Liver (tissue), 9 donors: ENCODE results near the gene CASP14. TPM values are rescaled to one million over a fixed set of nuclear protein-coding genes. Genes with fewer than 3 reads are reported as not detected.

ENCODE experiments used
- DNase-seq: peaks from one replicate; pipeline ENCODE4 v3.0.0-alpha.2; 2017; ENCODE audit warnings: low spot score
- H3K27ac ChIP-seq, 2 donors: one replicate each; pipeline ENCODE4 v1.7.0; 2013; ENCODE audit warnings: inconsistent platforms in 2 of 2, low read length in 2 of 2, control low read depth in 1 of 2, low read depth in 1 of 2, mild to moderate bottlenecking in 1 of 2
- H3K27me3 ChIP-seq, 4 donors: one replicate each; pipeline versions ENCODE4 v1.6.1 to v1.7.0; 2013; ENCODE audit warnings: low read length in 3 of 4, inconsistent platforms in 1 of 4, mild to moderate bottlenecking in 1 of 4, moderate library complexity in 1 of 4; ENCODE audit not compliant: control insufficient read depth in 4 of 4, insufficient read depth in 4 of 4
- H3K36me3 ChIP-seq, 4 donors: one replicate each; pipeline versions ENCODE4 v1.6.1 to v1.7.0; 2013; ENCODE audit warnings: low read length in 3 of 4, mild to moderate bottlenecking in 3 of 4, low read depth in 1 of 4, moderate library complexity in 1 of 4; ENCODE audit not compliant: control insufficient read depth in 4 of 4, insufficient read depth in 3 of 4
- H3K4me1 ChIP-seq, 4 donors: one replicate each; pipeline versions ENCODE4 v1.6.1 to v1.7.0; 2013; ENCODE audit warnings: low read length in 3 of 4, mild to moderate bottlenecking in 3 of 4, moderate library complexity in 1 of 4; ENCODE audit not compliant: control insufficient read depth in 4 of 4, insufficient read depth in 4 of 4
- H3K4me3 ChIP-seq, 3 donors: one replicate each; pipeline versions ENCODE4 v1.6.1 to v1.7.0; 2013; ENCODE audit warnings: low read length in 3 of 3, control low read depth in 1 of 3, low read depth in 1 of 3, mild to moderate bottlenecking in 1 of 3
- H3K9ac ChIP-seq, 2 donors: one replicate each; pipeline ENCODE4 v1.7.0; 2013; ENCODE audit warnings: low read length in 2 of 2, mild to moderate bottlenecking in 2 of 2, moderate library complexity in 2 of 2, control low read depth in 1 of 2, low read depth in 1 of 2
- H3K9me3 ChIP-seq, 4 donors: one replicate each; pipeline versions ENCODE4 v1.6.1 to v1.7.0; 2013; ENCODE audit warnings: low read length in 3 of 4; ENCODE audit not compliant: control insufficient read depth in 4 of 4
- EGR1 ChIP-seq, 2 donors: IDR thresholded peaks; 2 replicates each; pipeline ENCODE4 v1.6.1; 2016 to 2018; ENCODE audit warnings: antibody characterized with exemption in 2 of 2, low read depth in 2 of 2
- FOXA1 ChIP-seq: IDR thresholded peaks from 2 replicates; pipeline ENCODE4 v1.6.1; 2016; ENCODE audit warnings: antibody characterized with exemption
- FOXA2 ChIP-seq: IDR thresholded peaks from 2 replicates; pipeline ENCODE4 v1.6.1; 2016; ENCODE audit warnings: antibody characterized with exemption
- GABPA ChIP-seq, 2 donors: IDR thresholded peaks in 1 of 2; conservative IDR thresholded peaks in 1 of 2; 2 replicates each; pipeline ENCODE4 v1.6.1; 2016; ENCODE audit warnings: antibody characterized with exemption in 2 of 2, mild to moderate bottlenecking in 1 of 2, moderate library complexity in 1 of 2
- HNF4A ChIP-seq, 2 donors: conservative IDR thresholded peaks; 2 replicates each; pipeline ENCODE4 v1.6.1; 2016; ENCODE audit warnings: antibody characterized with exemption in 2 of 2, mild to moderate bottlenecking in 2 of 2
- HNF4G ChIP-seq: IDR thresholded peaks from 2 replicates; pipeline ENCODE4 v1.6.1; 2016; ENCODE audit warnings: antibody characterized with exemption
- JUND ChIP-seq, 2 donors: IDR thresholded peaks; 2 replicates each; pipeline ENCODE4 v1.6.1; 2016; ENCODE audit warnings: antibody characterized with exemption in 2 of 2
- RAD21 ChIP-seq, 2 donors: IDR thresholded peaks; 2 replicates each; pipeline ENCODE4 v1.6.1; 2016; ENCODE audit warnings: antibody characterized with exemption in 2 of 2, mild to moderate bottlenecking in 2 of 2
- RXRA ChIP-seq, 2 donors: IDR thresholded peaks; 2 replicates each; pipeline ENCODE4 v1.6.1; 2017 to 2018; ENCODE audit warnings: antibody characterized with exemption in 2 of 2, mild to moderate bottlenecking in 1 of 2
- SP1 ChIP-seq: IDR thresholded peaks from 2 replicates; pipeline ENCODE4 v1.6.1; 2018; ENCODE audit warnings: antibody characterized with exemption, mild to moderate bottlenecking
- TAF1 ChIP-seq: conservative IDR thresholded peaks from 2 replicates; pipeline ENCODE4 v1.6.1; 2016; ENCODE audit warnings: antibody characterized with exemption, mild to moderate bottlenecking
- YY1 ChIP-seq: IDR thresholded peaks from 2 replicates; pipeline ENCODE4 v1.6.1; 2016; ENCODE audit warnings: antibody characterized with exemption, mild to moderate bottlenecking
- WGBS: extraction: QIAGEN DNeasy Blood & Tissue Kit; methylation state at CpG from one replicate; pipeline ENCODE4 v1.1.7; 2013; 5-methylcytosine and 5-hydroxymethylcytosine counted together
- polyA plus RNA-seq, 2 donors: library from polyadenylated mRNA; stranded (reverse) in 1 of 2; unstranded in 1 of 2; fragments of 200-250 nt in 1 of 2; fragments of >200 nt in 1 of 2; fragmentation: Nextera tagmentation in 1 of 2; extraction: Ambion mirVana in 1 of 2; gene quantifications; one replicate each; pipeline versions ENCODE4 v1.2.1 to v1.2.3, GENCODE V29; 2013 to 2015
- total RNA-seq, 2 donors: library from RNA; depleted of rRNA; stranded (reverse); fragments of >200 nt; gene quantifications; one replicate each; pipeline ENCODE4 v1.2.3, GENCODE V29; 2014
- TF ChIP-seq, protein P1 (sequence below): IDR thresholded peaks from 2 replicates; pipeline ENCODE4 v1.6.1; 2016; ENCODE audit warnings: antibody characterized with exemption
- TF ChIP-seq, protein P2 (sequence below): IDR thresholded peaks from 2 replicates; pipeline ENCODE4 v1.6.1; 2016; ENCODE audit warnings: antibody characterized with exemption
- TF ChIP-seq, protein P3 (sequence below): IDR thresholded peaks from 2 replicates; pipeline ENCODE4 v1.6.1; 2016; ENCODE audit warnings: antibody characterized with exemption, mild to moderate bottlenecking
- TF ChIP-seq, protein P4 (sequence below): IDR thresholded peaks from 2 replicates; pipeline ENCODE4 v1.6.1; 2016; ENCODE audit warnings: antibody characterized with exemption
- TF ChIP-seq, protein P5 (sequence below): fragments of 150-350 bp; IDR thresholded peaks from 2 replicates; pipeline ENCODE4 v1.5.1; 2017; ENCODE audit warnings: improper control_type of control experiment, low read depth, low read length; ENCODE audit not compliant: missing input control
- donor health status: healthy.
- donor health status: healthy.
- donor health status: healthy.
- donor health status: healthy.
- donor health status: healthy.

The CASP14 gene
- total and polyA plus RNA-seq, 4 donors, result not detected

DNA sequence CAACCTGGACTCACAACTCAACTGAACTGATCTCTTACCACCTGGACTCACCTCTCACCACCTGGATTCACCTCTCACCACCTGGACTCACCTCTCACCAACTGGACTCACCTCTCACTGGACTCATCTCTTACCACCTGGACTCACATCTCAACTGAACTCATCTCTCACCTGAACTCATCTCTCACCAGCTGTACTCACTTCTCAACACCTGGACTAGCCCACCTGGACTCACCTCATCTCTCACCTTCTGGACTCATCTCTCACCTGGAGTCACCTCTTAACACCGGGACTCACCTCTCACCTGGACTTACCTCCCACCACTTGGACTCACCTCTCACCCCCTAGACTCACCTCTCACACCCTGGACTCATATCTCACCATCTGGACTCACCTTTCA lies 7.3 kb upstream of the CASP14 start:
- TF ChIP-seq RAD21 (IDR thresholded peaks at IDR 0.05), result no peak
- TF ChIP-seq, protein P1, sequence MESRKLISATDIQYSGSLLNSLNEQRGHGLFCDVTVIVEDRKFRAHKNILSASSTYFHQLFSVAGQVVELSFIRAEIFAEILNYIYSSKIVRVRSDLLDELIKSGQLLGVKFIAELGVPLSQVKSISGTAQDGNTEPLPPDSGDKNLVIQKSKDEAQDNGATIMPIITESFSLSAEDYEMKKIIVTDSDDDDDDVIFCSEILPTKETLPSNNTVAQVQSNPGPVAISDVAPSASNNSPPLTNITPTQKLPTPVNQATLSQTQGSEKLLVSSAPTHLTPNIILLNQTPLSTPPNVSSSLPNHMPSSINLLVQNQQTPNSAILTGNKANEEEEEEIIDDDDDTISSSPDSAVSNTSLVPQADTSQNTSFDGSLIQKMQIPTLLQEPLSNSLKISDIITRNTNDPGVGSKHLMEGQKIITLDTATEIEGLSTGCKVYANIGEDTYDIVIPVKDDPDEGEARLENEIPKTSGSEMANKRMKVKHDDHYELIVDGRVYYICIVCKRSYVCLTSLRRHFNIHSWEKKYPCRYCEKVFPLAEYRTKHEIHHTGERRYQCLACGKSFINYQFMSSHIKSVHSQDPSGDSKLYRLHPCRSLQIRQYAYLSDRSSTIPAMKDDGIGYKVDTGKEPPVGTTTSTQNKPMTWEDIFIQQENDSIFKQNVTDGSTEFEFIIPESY, result no peak
- no peak for TF ChIP-seq EGR1 (IDR thresholded peaks at IDR 0.05; ENCODE audit: low read depth in 2 of 2)
- TF ChIP-seq, protein P2, sequence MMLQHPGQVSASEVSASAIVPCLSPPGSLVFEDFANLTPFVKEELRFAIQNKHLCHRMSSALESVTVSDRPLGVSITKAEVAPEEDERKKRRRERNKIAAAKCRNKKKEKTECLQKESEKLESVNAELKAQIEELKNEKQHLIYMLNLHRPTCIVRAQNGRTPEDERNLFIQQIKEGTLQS, result no peak
- TF ChIP-seq, protein P3, sequence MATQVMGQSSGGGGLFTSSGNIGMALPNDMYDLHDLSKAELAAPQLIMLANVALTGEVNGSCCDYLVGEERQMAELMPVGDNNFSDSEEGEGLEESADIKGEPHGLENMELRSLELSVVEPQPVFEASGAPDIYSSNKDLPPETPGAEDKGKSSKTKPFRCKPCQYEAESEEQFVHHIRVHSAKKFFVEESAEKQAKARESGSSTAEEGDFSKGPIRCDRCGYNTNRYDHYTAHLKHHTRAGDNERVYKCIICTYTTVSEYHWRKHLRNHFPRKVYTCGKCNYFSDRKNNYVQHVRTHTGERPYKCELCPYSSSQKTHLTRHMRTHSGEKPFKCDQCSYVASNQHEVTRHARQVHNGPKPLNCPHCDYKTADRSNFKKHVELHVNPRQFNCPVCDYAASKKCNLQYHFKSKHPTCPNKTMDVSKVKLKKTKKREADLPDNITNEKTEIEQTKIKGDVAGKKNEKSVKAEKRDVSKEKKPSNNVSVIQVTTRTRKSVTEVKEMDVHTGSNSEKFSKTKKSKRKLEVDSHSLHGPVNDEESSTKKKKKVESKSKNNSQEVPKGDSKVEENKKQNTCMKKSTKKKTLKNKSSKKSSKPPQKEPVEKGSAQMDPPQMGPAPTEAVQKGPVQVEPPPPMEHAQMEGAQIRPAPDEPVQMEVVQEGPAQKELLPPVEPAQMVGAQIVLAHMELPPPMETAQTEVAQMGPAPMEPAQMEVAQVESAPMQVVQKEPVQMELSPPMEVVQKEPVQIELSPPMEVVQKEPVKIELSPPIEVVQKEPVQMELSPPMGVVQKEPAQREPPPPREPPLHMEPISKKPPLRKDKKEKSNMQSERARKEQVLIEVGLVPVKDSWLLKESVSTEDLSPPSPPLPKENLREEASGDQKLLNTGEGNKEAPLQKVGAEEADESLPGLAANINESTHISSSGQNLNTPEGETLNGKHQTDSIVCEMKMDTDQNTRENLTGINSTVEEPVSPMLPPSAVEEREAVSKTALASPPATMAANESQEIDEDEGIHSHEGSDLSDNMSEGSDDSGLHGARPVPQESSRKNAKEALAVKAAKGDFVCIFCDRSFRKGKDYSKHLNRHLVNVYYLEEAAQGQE, result no peak
- TF ChIP-seq SP1, result no peak
- TF ChIP-seq FOXA1, result no peak
- no peak for TF ChIP-seq HNF4A (conservative IDR thresholded peaks at IDR 0.05)
- TF ChIP-seq, protein P4, sequence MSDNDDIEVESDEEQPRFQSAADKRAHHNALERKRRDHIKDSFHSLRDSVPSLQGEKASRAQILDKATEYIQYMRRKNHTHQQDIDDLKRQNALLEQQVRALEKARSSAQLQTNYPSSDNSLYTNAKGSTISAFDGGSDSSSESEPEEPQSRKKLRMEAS, result no peak
- TF ChIP-seq YY1, result no peak
- no peak for TF ChIP-seq JUND (IDR thresholded peaks at IDR 0.05)
- TF ChIP-seq RXRA (IDR thresholded peaks at IDR 0.05), result no peak
- Histone ChIP-seq H3K9me3 (no peaks in the 10 kb centered on the region), H3K27ac (no peak overlapping the region), H3K4me3 (no peak overlapping the region), H3K9ac (no peak overlapping the region), H3K4me1 (no peaks in the 10 kb centered on the region), H3K36me3 (no peaks in the 10 kb centered on the region), H3K27me3 (peaks cover 0 to 2% (median 0%) of the 10 kb centered on the region in 4 donors)
- WGBS, result 68% methylated on average over 1 of the region's 1 CpG
- DNase-seq, result no peak

DNA sequence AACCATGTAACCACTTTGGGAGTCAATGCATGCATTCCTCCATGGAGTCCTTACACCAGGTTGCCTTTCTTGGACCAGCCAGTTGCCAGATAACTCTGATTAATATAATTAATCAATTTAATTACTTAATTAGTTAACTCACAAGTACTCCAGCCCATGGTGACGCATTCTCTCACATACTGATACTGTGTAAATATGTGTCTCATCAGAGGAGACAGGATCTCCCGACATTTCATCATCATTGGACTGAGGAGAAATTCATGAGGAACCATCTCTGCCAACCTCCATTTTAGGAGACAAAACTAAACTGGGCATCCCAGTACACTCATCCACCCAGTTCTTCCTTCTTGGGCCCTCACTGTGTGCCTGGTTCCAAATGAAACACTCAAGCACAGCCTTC lies 6.5 kb upstream of the CASP14 start:
- H3K27me3 ChIP-seq, result peaks cover 0 to 2% (median 0%) of the 10 kb centered on the region in 4 donors

DNA sequence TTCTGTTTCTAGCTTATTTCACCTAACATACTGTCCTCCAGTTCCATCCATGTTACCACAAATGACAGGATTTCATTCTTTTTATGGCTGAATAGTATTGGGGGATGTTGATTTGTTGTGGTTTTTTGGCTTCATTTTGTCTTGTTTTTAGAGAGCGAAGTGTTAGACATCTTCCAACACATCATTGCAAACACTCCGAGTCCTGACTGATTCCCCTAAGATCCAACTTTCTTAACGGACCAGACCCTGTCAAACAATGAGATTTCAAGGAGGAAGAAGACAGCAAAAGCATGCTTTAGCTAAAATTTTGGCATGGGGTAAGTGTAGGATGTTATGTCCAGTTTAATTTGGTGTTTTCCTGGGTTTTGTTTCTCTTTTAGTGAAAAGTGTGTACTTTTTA lies 3.8 kb upstream of the CASP14 start:
- no peaks in the 10 kb centered on the region for H3K9me3 ChIP-seq
- H3K36me3 ChIP-seq, result no peaks in the 10 kb centered on the region
- H3K9ac ChIP-seq, result no peak overlapping the region
- no peaks in the 10 kb centered on the region for H3K4me1 ChIP-seq
- no peak overlapping the region for H3K4me3 ChIP-seq
- peaks cover 0 to 3% (median under 1%) of the 10 kb centered on the region in 4 donors for H3K27me3 ChIP-seq
- no peak for DNase-seq
- no peak overlapping the region for H3K27ac ChIP-seq
- WGBS, result 68% methylated on average over 3 of the region's 3 CpGs
- TF ChIP-seq, protein P3, result no peak
- TF ChIP-seq YY1 (no peak), JUND (IDR thresholded peaks at IDR 0.05) (no peak), HNF4G (no peak), TAF1 (no peak), GABPA (IDR thresholded peaks at IDR 0.05 in 1 of 2, conservative IDR thresholded peaks at IDR 0.05 in 1 of 2) (no peak), FOXA2 (no peak), HNF4A (conservative IDR thresholded peaks at IDR 0.05) (no peak), SP1 (no peak), RAD21 (IDR thresholded peaks at IDR 0.05) (no peak)
- TF ChIP-seq, protein P5, sequence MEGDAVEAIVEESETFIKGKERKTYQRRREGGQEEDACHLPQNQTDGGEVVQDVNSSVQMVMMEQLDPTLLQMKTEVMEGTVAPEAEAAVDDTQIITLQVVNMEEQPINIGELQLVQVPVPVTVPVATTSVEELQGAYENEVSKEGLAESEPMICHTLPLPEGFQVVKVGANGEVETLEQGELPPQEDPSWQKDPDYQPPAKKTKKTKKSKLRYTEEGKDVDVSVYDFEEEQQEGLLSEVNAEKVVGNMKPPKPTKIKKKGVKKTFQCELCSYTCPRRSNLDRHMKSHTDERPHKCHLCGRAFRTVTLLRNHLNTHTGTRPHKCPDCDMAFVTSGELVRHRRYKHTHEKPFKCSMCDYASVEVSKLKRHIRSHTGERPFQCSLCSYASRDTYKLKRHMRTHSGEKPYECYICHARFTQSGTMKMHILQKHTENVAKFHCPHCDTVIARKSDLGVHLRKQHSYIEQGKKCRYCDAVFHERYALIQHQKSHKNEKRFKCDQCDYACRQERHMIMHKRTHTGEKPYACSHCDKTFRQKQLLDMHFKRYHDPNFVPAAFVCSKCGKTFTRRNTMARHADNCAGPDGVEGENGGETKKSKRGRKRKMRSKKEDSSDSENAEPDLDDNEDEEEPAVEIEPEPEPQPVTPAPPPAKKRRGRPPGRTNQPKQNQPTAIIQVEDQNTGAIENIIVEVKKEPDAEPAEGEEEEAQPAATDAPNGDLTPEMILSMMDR, result no peak

More for the DNA sequence above, 6.5 kb upstream of the CASP14 start:
- H3K4me3 ChIP-seq, result no peak overlapping the region
- H3K27ac ChIP-seq, result no peak overlapping the region
- no peak for DNase-seq
- no peak for TF ChIP-seq FOXA2
- no peaks in the 10 kb centered on the region for H3K4me1 ChIP-seq
- H3K9me3 ChIP-seq, result no peaks in the 10 kb centered on the region
- WGBS, result 80% methylated on average over 2 of the region's 2 CpGs
- no peaks in the 10 kb centered on the region for H3K36me3 ChIP-seq
- no peak overlapping the region for H3K9ac ChIP-seq
